ENCODE results near the gene ZNF282. TPM values are rescaled to one million over a fixed set of nuclear protein-coding genes. Genes with fewer than 3 reads are reported as not detected.

The ZNF282 gene
- total RNA-seq, 1 experiment from 2014 or later: 39.0 TPM

DNA sequence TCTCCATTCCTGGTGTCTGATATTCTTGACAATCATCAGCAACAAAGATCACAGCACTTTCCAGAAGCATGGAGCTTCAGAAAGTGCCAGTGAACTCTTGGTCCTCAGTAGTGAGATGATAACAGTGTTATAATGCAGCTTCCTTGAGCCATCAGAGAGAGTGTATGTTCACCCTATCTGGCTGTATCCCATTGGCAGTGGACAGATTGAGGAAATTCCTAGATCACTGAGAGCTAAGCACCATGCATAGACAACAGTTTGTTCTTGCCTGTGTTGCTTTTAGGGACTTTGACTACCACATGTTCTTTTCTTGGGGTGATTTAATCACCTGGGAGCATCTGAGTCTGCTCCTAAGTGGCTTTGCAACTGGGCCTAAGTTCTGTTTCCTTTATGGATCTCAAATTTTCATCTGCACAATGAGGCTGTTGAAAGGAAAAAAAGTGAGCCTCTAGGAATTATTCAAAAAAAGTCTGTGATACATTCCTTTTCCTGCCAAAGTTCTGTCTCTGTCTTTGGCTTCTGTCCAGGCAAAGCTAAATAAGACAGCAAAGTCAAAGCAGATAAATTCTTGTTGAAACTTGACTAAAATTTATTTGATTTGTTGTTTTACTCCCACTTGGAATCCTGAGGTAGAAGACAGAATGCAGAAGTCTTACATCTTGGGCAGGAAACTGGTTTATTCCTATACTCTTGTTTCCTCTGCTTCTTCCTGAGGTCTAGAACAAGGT lies 14.5 kb upstream of the ZNF282 start:
- Histone ChIP-seq H3K4ac (ENCODE audit: low read depth, low read length) (no peak overlapping the region), H4K8ac (replicated peaks; ENCODE audit: insufficient read length, low read depth, low read length) (no peak overlapping the region), H2AFZ (ENCODE audit: low read length) (no peak overlapping the region), H4K91ac (ENCODE audit: insufficient read length, low read depth, low read length) (no peak overlapping the region), H3T11ph (ENCODE audit: low read length) (no peak overlapping the region), H4K20me1 (ENCODE audit: control insufficient read depth, insufficient read depth, insufficient read length) (no peaks in the 10 kb centered on the region), H3K4me2 (ENCODE audit: insufficient read depth, insufficient read length, low read length) (no peak overlapping the region), H3K4me1 (ENCODE audit: insufficient read depth, low read length) (no peaks in the 10 kb centered on the region), H2BK120ac (ENCODE audit: low read depth, low read length, poor library complexity, severe bottlenecking) (no peak overlapping the region), H3K9me3 (ENCODE audit: control insufficient read depth, low read depth, low read length) (no peaks in the 10 kb centered on the region), H3K9ac (ENCODE audit: extremely low read depth, insufficient read length, low read length) (no peak overlapping the region), H3K14ac (ENCODE audit: insufficient read depth, low read length) (no peak overlapping the region), H4K5ac (ENCODE audit: insufficient read length, low read depth, low read length) (no peak overlapping the region), H3K56ac (ENCODE audit: insufficient read length, low read depth, low read length) (no peak overlapping the region), H2BK12ac (ENCODE audit: insufficient read length, low read depth, low read length) (no peak overlapping the region), H3K23me2 (ENCODE audit: insufficient read length, low read depth, low read length, poor library complexity, severe bottlenecking) (no peaks in the 10 kb centered on the region), H3K23ac (ENCODE audit: insufficient read length, low read depth, low read length) (no peak overlapping the region), H2BK5ac (ENCODE audit: insufficient read length, low read length) (no peak overlapping the region), H3K27me3 (ENCODE audit: insufficient read depth, low read length) (no peaks in the 10 kb centered on the region), H2BK20ac (ENCODE audit: low read depth, low read length, poor library complexity, severe bottlenecking) (no peak overlapping the region), H2BK15ac (ENCODE audit: low read depth, low read length) (no peak overlapping the region), H3K79me1 (ENCODE audit: insufficient read depth, low read depth, low read length, poor library complexity, severe bottlenecking) (no peaks in the 10 kb centered on the region), H3K79me2 (ENCODE audit: insufficient read depth, low read length) (no peaks in the 10 kb centered on the region), H3K27ac (ENCODE audit: insufficient read length, low read depth, low read length) (no peak overlapping the region), H3K18ac (ENCODE audit: insufficient read length, low read depth, low read length) (no peak overlapping the region), H2AK5ac (ENCODE audit: insufficient read length, low read length) (no peak overlapping the region)
- Mint-ChIP-seq H3K27ac (no peak overlapping the region), H3K4me1 (no peaks in the 10 kb centered on the region), H3K4me3 (no peak overlapping the region), H3K27me3 (ENCODE audit: low read depth) (no peaks in the 10 kb centered on the region), H3K36me3 (ENCODE audit: insufficient read depth in 1 of 3, low read depth in 3 of 3) (peaks cover 37 to 74% (median 43%) of the 10 kb centered on the region in 3 experiments), H3K9me3 (no peaks in the 10 kb centered on the region; a peak in 2 of 5 replicates)
- no peak for TF ChIP-seq CTCF (conservative IDR thresholded peaks at IDR 0.05)
- no peak for DNase-seq

Data from H9 (cell line).